H1 (cell line): ENCODE measurements around the gene SPATA16. TPM values are rescaled to one million over a fixed set of nuclear protein-coding genes. Genes with fewer than 3 reads are reported as not detected.

Source experiments
- CTCF ChIA-PET: fragments of 300-600 bp; sonication (Branson Sonifier 250); formaldehyde crosslinking; loops from one replicate; lab custom pipeline; 2021; ENCODE audit not compliant: partially characterized antibody; lab: Charles Lee
- POLR2A ChIA-PET: fragments of 300-600 bp; sonication (Branson Sonifier 250); formaldehyde crosslinking; loops from one replicate; lab custom pipeline; 2021; ENCODE audit warnings: inconsistent platforms; ENCODE audit not compliant: partially characterized antibody; lab: Charles Lee
- DNase-seq, 2 experiments: peaks; one replicate each; pipeline versions ENCODE4 v3.0.0 to v3.0.0-alpha.2; 2010 to 2022; ENCODE audit warnings: low spot score in 2 of 2, low read depth in 1 of 2, mixed read lengths in 1 of 2
- FAIRE-seq: peaks from 2 replicates; lab custom pipeline; 2011; peaks lifted over from hg19 to GRCh38; lab: Jason Lieb, UNC
- H2AFZ ChIP-seq: 2 replicates; pipeline ENCODE4 v1.8.1; 2012; ENCODE audit warnings: low read length, inconsistent platforms
- H2AK5ac ChIP-seq: 2 replicates; pipeline ENCODE4 v1.6.1; 2013; ENCODE audit warnings: low read depth, low read length
- H2BK120ac ChIP-seq: replicated peaks from 2 replicates; pipeline ENCODE3; 2013; ENCODE audit warnings: low read depth, low read length, inconsistent platforms
- H2BK12ac ChIP-seq: 2 replicates; pipeline ENCODE4 v1.6.1; 2013; ENCODE audit warnings: low read depth, low read length
- H2BK15ac ChIP-seq: 2 replicates; pipeline ENCODE4 v1.6.1; 2013; ENCODE audit warnings: low read length
- H2BK20ac ChIP-seq: 2 replicates; pipeline ENCODE4 v1.6.1; 2013; ENCODE audit warnings: low read length
- H2BK5ac ChIP-seq: 2 replicates; pipeline ENCODE4 v1.6.1; 2013; ENCODE audit warnings: low read depth, low read length
- H3K14ac ChIP-seq: 2 replicates; pipeline ENCODE4 v1.6.1; 2013; ENCODE audit warnings: inconsistent platforms; ENCODE audit not compliant: insufficient read length
- H3K18ac ChIP-seq: 2 replicates; pipeline ENCODE4 v1.6.1; 2013; ENCODE audit warnings: low read length; ENCODE audit errors: extremely low read depth
- H3K23ac ChIP-seq: 2 replicates; pipeline ENCODE4 v1.6.1; 2013; ENCODE audit warnings: inconsistent platforms; ENCODE audit not compliant: insufficient read length
- H3K23me2 ChIP-seq: 2 replicates; pipeline ENCODE4 v1.6.1; 2013; ENCODE audit warnings: low read depth, low read length
- H3K27ac ChIP-seq: 2 replicates; pipeline ENCODE4 v1.6.1; 2011; ENCODE audit warnings: low read depth, low read length, inconsistent platforms
- H3K27me3 ChIP-seq, 4 experiments: replicated peaks in 1 of 4; 1 replicate in 1 of 4; 2 replicates in 3 of 4; pipeline versions ENCODE4 v1.6.1 to v1.8.1; 2011 to 2013; ENCODE audit warnings: low read length in 3 of 4, mild to moderate bottlenecking in 3 of 4, inconsistent platforms in 2 of 4, mixed read lengths in 2 of 4, moderate library complexity in 1 of 4; ENCODE audit not compliant: control insufficient read depth in 3 of 4, insufficient read depth in 3 of 4; ENCODE audit errors: extremely low read depth in 1 of 4
- H3K36me3 ChIP-seq, 4 experiments: 2 replicates each; pipeline versions ENCODE4 v1.6.1 to v1.8.1; 2011 to 2013; ENCODE audit warnings: mild to moderate bottlenecking in 4 of 4, low read length in 3 of 4, moderate library complexity in 2 of 4, control low read depth in 1 of 4, inconsistent platforms in 1 of 4; ENCODE audit not compliant: insufficient read depth in 4 of 4, control insufficient read depth in 2 of 4
- H3K4ac ChIP-seq: replicated peaks from 2 replicates; pipeline ENCODE3; 2013; ENCODE audit warnings: low read length, low read depth, mixed read lengths, inconsistent platforms; ENCODE audit not compliant: insufficient read length
- H3K4me1 ChIP-seq, 4 experiments: replicated peaks in 1 of 4; 1 replicate in 1 of 4; 2 replicates in 3 of 4; pipeline versions ENCODE4 v1.6.1 to v1.8.1; 2011 to 2013; ENCODE audit warnings: low read length in 3 of 4, inconsistent platforms in 2 of 4, mixed read lengths in 1 of 4; ENCODE audit not compliant: insufficient read depth in 4 of 4, control insufficient read depth in 3 of 4
- H3K4me2 ChIP-seq, 2 experiments: 2 replicates each; pipeline versions ENCODE4 v1.6.1 to v1.8.1; 2011 to 2013; ENCODE audit warnings: low read depth in 2 of 2, low read length in 2 of 2, control low read depth in 1 of 2, inconsistent platforms in 1 of 2, mild to moderate bottlenecking in 1 of 2; ENCODE audit not compliant: insufficient read depth in 1 of 2
- H3K4me3 ChIP-seq, 4 experiments: fragments of 200-600, 300-600 bp in 1 of 4; sonication (generic), shearing (Covaris generic), sonication (Bioruptor Twin) in 1 of 4; 2 replicates each; pipeline versions ENCODE4 v1.5.1 to v1.8.1; 2011 to 2016; ENCODE audit warnings: low read length in 4 of 4, low read depth in 3 of 4, control low read depth in 2 of 4, inconsistent platforms in 2 of 4, mild to moderate bottlenecking in 2 of 4, mixed read lengths in 1 of 4, moderate library complexity in 1 of 4; ENCODE audit not compliant: insufficient read depth in 2 of 4; ENCODE audit errors: extremely low read depth in 1 of 4
- H3K56ac ChIP-seq: replicated peaks from 2 replicates; pipeline ENCODE3; 2013; ENCODE audit warnings: low read depth, mild to moderate bottlenecking, mixed read lengths, low read length, inconsistent platforms; ENCODE audit not compliant: insufficient read length
- H3K79me1 ChIP-seq: 2 replicates; pipeline ENCODE4 v1.6.1; 2013; ENCODE audit warnings: low read depth, low read length, control low read depth
- H3K79me2 ChIP-seq, 2 experiments: 2 replicates each; pipeline versions ENCODE4 v1.6.1 to v1.8.1; 2012 to 2013; ENCODE audit warnings: low read length in 2 of 2, mild to moderate bottlenecking in 2 of 2, inconsistent platforms in 1 of 2; ENCODE audit not compliant: insufficient read depth in 2 of 2, control insufficient read depth in 1 of 2
- H3K9ac ChIP-seq, 4 experiments: replicated peaks in 1 of 4; 1 replicate in 1 of 4; 2 replicates in 3 of 4; pipeline versions ENCODE4 v1.6.1 to v1.8.1; 2011 to 2013; ENCODE audit warnings: low read depth in 3 of 4, low read length in 3 of 4, control low read depth in 2 of 4, mild to moderate bottlenecking in 2 of 4, moderate library complexity in 2 of 4, inconsistent platforms in 1 of 4; ENCODE audit errors: extremely low read depth in 1 of 4
- H3K9me3 ChIP-seq, 2 experiments: 2 replicates each; pipeline versions ENCODE4 v1.6.1 to v1.8.1; 2012 to 2013; ENCODE audit warnings: mild to moderate bottlenecking in 2 of 2, moderate library complexity in 2 of 2, control low read depth in 1 of 2, inconsistent platforms in 1 of 2, low read depth in 1 of 2, low read length in 1 of 2, mixed read lengths in 1 of 2; ENCODE audit not compliant: insufficient read depth in 2 of 2
- H4K20me1 ChIP-seq, 2 experiments: replicated peaks in 1 of 2; 2 replicates each; pipeline versions ENCODE3 to v1.8.1; 2011 to 2013; ENCODE audit warnings: inconsistent platforms in 2 of 2, low read length in 2 of 2, mild to moderate bottlenecking in 1 of 2; ENCODE audit not compliant: insufficient read depth in 2 of 2, control insufficient read depth in 1 of 2
- H4K5ac ChIP-seq: 2 replicates; pipeline ENCODE4 v1.6.1; 2013; ENCODE audit warnings: low read length, low read depth, mixed read lengths, inconsistent platforms; ENCODE audit not compliant: insufficient read length
- H4K8ac ChIP-seq: 2 replicates; pipeline ENCODE4 v1.8.0; 2013; ENCODE audit warnings: mild to moderate bottlenecking, moderate library complexity, low read length, inconsistent platforms; ENCODE audit not compliant: insufficient read depth; ENCODE audit errors: extremely low read depth
- H4K91ac ChIP-seq: replicated peaks from 2 replicates; pipeline ENCODE3; 2013; ENCODE audit warnings: low read length, mixed read lengths, inconsistent platforms; ENCODE audit not compliant: insufficient read length
- ATF2 ChIP-seq: IDR thresholded peaks from 2 replicates; pipeline ENCODE4 v1.6.1; 2012; ENCODE audit warnings: low read length, inconsistent platforms
- HDAC2 ChIP-seq, 2 experiments: fragments of 300-600 bp in 1 of 2; sonication (generic) in 1 of 2; IDR thresholded peaks; 2 replicates each; pipeline ENCODE4 v1.6.1; 2011 to 2012; ENCODE audit warnings: low read depth in 2 of 2, low read length in 2 of 2, mild to moderate bottlenecking in 2 of 2, moderate library complexity in 2 of 2, borderline replicate concordance in 1 of 2, inconsistent platforms in 1 of 2
- HDAC6 ChIP-seq: IDR thresholded peaks from one replicate; pipeline ENCODE4 v1.7.1; 2012; ENCODE audit warnings: low read depth, mild to moderate bottlenecking, inconsistent platforms, low read length, moderate library complexity
- KDM5A ChIP-seq: fragments of 200-600 bp; IDR thresholded peaks from 2 replicates; pipeline ENCODE4 v1.7.1; 2012; ENCODE audit warnings: mild to moderate bottlenecking, low read length, inconsistent platforms, mixed read lengths
- POU5F1 ChIP-seq: IDR thresholded peaks from 2 replicates; pipeline ENCODE4 v1.6.1; 2011; ENCODE audit warnings: low read depth, mild to moderate bottlenecking, low read length, moderate library complexity
- RFX5 ChIP-seq: IDR thresholded peaks from 2 replicates; pipeline ENCODE4 v1.6.1; 2011; ENCODE audit warnings: low read depth, low read length, improper control_type of control experiment, borderline replicate concordance
- SP1 ChIP-seq: IDR thresholded peaks from 2 replicates; pipeline ENCODE4 v1.6.1; 2011; ENCODE audit warnings: low read depth, low read length
- SRF ChIP-seq: IDR thresholded peaks from 2 replicates; pipeline ENCODE4 v1.6.1; 2011; ENCODE audit warnings: mild to moderate bottlenecking, low read depth, low read length, moderate library complexity
- TEAD4 ChIP-seq: IDR thresholded peaks from 2 replicates; pipeline ENCODE4 v1.6.1; 2012; ENCODE audit warnings: low read depth, low read length, inconsistent platforms, mixed read lengths
- WGBS, 2 experiments: shearing (Covaris generic) in 1 of 2; methylation state at CpG; one replicate each; pipeline versions ENCODE4 v1.1.6 to v1.1.7; 2013 to 2015; ENCODE audit warnings: low lambda C conversion rate in 2 of 2, mixed read lengths in 2 of 2, inconsistent platforms in 1 of 2, low coverage in 1 of 2, missing lambda C conversion rate in 1 of 2; ENCODE audit not compliant: insufficient replicate concordance in 2 of 2, insufficient coverage in 1 of 2, insufficient read length in 1 of 2; ENCODE audit errors: extremely low coverage in 1 of 2, missing lambda C conversion rate in 1 of 2; 5-methylcytosine and 5-hydroxymethylcytosine counted together
- polyA plus RNA-seq, 7 experiments: library from polyadenylated mRNA; depleted of rRNA in 3 of 7; stranded (reverse) in 5 of 7; unstranded in 2 of 7; fragments of >200 nt in 5 of 7; fragments of 200-250 nt in 2 of 7; gene quantifications; 1 replicate in 5 of 7; 2 replicates in 1 of 7; 4 replicates in 1 of 7; pipeline versions ENCODE4 v1.2.1 to v1.2.3, GENCODE V29; 2011 to 2013; ENCODE audit warnings: missing spikeins in 2 of 7, mixed read lengths in 2 of 7
- total RNA-seq: library from RNA; stranded (reverse); fragmentation: NEBNext Ultra II Directional; extraction: Animal tissue kit (Norgen Biotek cat#: 25700); gene quantifications from 2 replicates; pipeline ENCODE4 v1.2.1, GENCODE V29; 2021

Gene SPATA16
- total and polyA plus RNA-seq, 2 of the 8 experiments (the other 6 are each of a cell fraction or from before 2014, with no cell fraction given), result 0.05 to 2.7 TPM

GRCh38 chr3:173043757-173044156, 97.3 kb downstream of the SPATA16 start:
- CTCF ChIA-PET, result interaction anchor here (0.7 kb wide), 1 partner anchor 1150 kb away, joined by 3 read pairs; no protein-coding TSS in a partner anchor
- no peak overlapping the region for H3K4me2 ChIP-seq
- H3K14ac ChIP-seq, result no peak overlapping the region

More at GRCh38 chr3:173043757-173044156, 97.3 kb downstream of the SPATA16 start:
- TF ChIP-seq TEAD4 (no peak), SP1 (no peak), SRF (no peak), HDAC6 (no peak), ATF2 (no peak), POU5F1 (no peak), HDAC2 (IDR thresholded peaks at IDR 0.05; ENCODE audit: borderline replicate concordance in 1 of 2, low read depth in 2 of 2, low read length in 2 of 2) (no peak), KDM5A (no peak), RFX5 (no peak)
- no peaks in the 10 kb centered on the region for H4K20me1 ChIP-seq
- no peak overlapping the region for H2BK15ac ChIP-seq
- H4K8ac ChIP-seq, result no peak overlapping the region
- DNase-seq, result no peak
- no peak overlapping the region for H4K5ac ChIP-seq
- H3K79me2 ChIP-seq, result no peaks in the 10 kb centered on the region
- H3K4me3 ChIP-seq, result no peak overlapping the region
- H3K36me3 ChIP-seq, result no peaks in the 10 kb centered on the region
- FAIRE-seq, result no peak
- H3K27ac ChIP-seq, result no peak overlapping the region
- no peak overlapping the region for H3K18ac ChIP-seq
- POLR2A ChIA-PET, result no interaction called here
- no peak overlapping the region for H2AFZ ChIP-seq
- H2AK5ac ChIP-seq, result no peak overlapping the region
- H3K27me3 ChIP-seq, result no peaks in the 10 kb centered on the region
- no peak overlapping the region for H2BK120ac ChIP-seq
- H3K23ac ChIP-seq, result no peak overlapping the region
- no peaks in the 10 kb centered on the region for H3K23me2 ChIP-seq
- WGBS, 2 experiments, result 93% methylated on average over 5 of the region's 5 CpGs; no CpG with 5 or more reads in 1 of the 2 experiments
- no peak overlapping the region for H3K9ac ChIP-seq
- no peaks in the 10 kb centered on the region for H3K4me1 ChIP-seq
- no peak overlapping the region for H2BK12ac ChIP-seq
- no peak overlapping the region for H3K4ac ChIP-seq
- no peak overlapping the region for H4K91ac ChIP-seq
- H2BK5ac ChIP-seq, result no peak overlapping the region
- H2BK20ac ChIP-seq, result no peak overlapping the region
- no peaks in the 10 kb centered on the region for H3K9me3 ChIP-seq
- H3K56ac ChIP-seq, result no peak overlapping the region
- no peaks in the 10 kb centered on the region for H3K79me1 ChIP-seq
